ENCODE measurements around the gene CNN1. TPM values are rescaled to one million over a fixed set of nuclear protein-coding genes. Genes with fewer than 3 reads are reported as not detected.

CNN1 gene
- total and polyA plus RNA-seq, 9 of the 15 experiments (the other 6 are each of a cell fraction or from before 2014, with no cell fraction given) = 0.23 to 10.6 (median 5.2) TPM

- peak; percentile 87 to 96 (median 96) for TF ChIP-seq CTCF (IDR thresholded peaks at IDR 0.05 in 2 of 3, conservative IDR thresholded peaks at IDR 0.05 in 1 of 3; ENCODE audit: insufficient read depth in 2 of 3, low read depth in 1 of 3, low read length in 3 of 3)
- TF ChIP-seq ASH1L (IDR thresholded peaks at IDR 0.05; ENCODE audit: borderline replicate concordance, low read depth, partially characterized antibody) = no peak
- peak; percentile 92 to 98 for TF ChIP-seq RAD21 (CRISPR knock-in tag; conservative IDR thresholded peaks at IDR 0.05 in 1 of 2, IDR thresholded peaks at IDR 0.05 in 1 of 2)
- peak; percentile 25; the same call in 1 of the 2 replicates for TF ChIP-seq ZBTB33 (CRISPR knock-in tag; IDR thresholded peaks at IDR 0.05)
- TF ChIP-seq MED1 (CRISPR knock-in tag; IDR thresholded peaks at IDR 0.05; ENCODE audit: borderline replicate concordance) = no peak
- TF ChIP-seq ZNF695 (CRISPR knock-in tag; IDR thresholded peaks at IDR 0.05) = no peak
- peak; percentile 65 for TF ChIP-seq PCBP1 (IDR thresholded peaks at IDR 0.05; ENCODE audit: low read depth, low read length, poor library complexity, severe bottlenecking)
- 0 out of 4 replicates have a peak, but pooled peaks of 1 of the 2 experiments have one; percentile 21 for TF ChIP-seq KDM1A (IDR thresholded peaks at IDR 0.05)
- peak; percentile 95 for TF ChIP-seq RBM39 (optimal IDR thresholded peaks at IDR 0.05; ENCODE audit: low read depth, low read length)
Measured at GRCh38 chr19:11587302-11587974, 48.8 kb downstream of the CNN1 start (continued).
